HepG2 (cell line): ENCODE results near the gene TOMM6. TPM values are rescaled to one million over a fixed set of nuclear protein-coding genes. Genes with fewer than 3 reads are reported as not detected.

Experiments
- ATAC-seq: fragments of 200-7000 bp; cut with Tn5 transposase; 3 replicates; pipeline ENCODE4 v1.9.1; 2020; ENCODE audit warnings: mild to moderate bottlenecking, moderate library complexity
- BruUV-seq: library from RNA; stranded (reverse); fragments of 400-500 nt; replicated peaks from 2 replicates; lab custom pipeline; 2021; lab: Mats Ljungman, UMichigan
- CTCF ChIA-PET: fragments of 300-600 bp; formaldehyde crosslinking; extraction: SDS; loops from one replicate; lab custom pipeline; 2021; ENCODE audit warnings: low total read pairs, inconsistent platforms, low intra/inter-chr PET ratio; lab: Yijun Ruan, JAX
- POLR2A ChIA-PET: fragments of 350-600 bp; sonication (Branson Sonifier 250); formaldehyde crosslinking; loops from one replicate; lab custom pipeline; 2020; ENCODE audit warnings: antibody characterized with exemption, inconsistent platforms; lab: Yijun Ruan, JAX
- DNase-seq: peaks from one replicate; pipeline ENCODE4 v3.0.0-alpha.2; 2015; ENCODE audit warnings: low spot score
- FAIRE-seq: peaks from 3 replicates; lab custom pipeline; 2011; peaks lifted over from hg19 to GRCh38; lab: Jason Lieb, UNC
- H2AFZ ChIP-seq: one replicate; pipeline ENCODE4 v1.6.1; 2011; ENCODE audit warnings: low read length, inconsistent platforms
- H3K27ac ChIP-seq: fragments of 300-600 bp; 3 replicates; pipeline ENCODE4 v1.8.0; 2011; ENCODE audit warnings: mixed run types, mild to moderate bottlenecking, mixed read lengths, low read length, inconsistent platforms; ENCODE audit not compliant: insufficient read depth; ENCODE audit errors: extremely low read length
- H3K27me3 ChIP-seq, 2 experiments: fragments of 200-600 bp in 1 of 2; 2 replicates in 1 of 2; 3 replicates in 1 of 2; pipeline versions ENCODE4 v1.6.0 to v1.8.0; 2011; ENCODE audit warnings: low read length in 2 of 2, mild to moderate bottlenecking in 2 of 2, moderate library complexity in 2 of 2, inconsistent platforms in 1 of 2; ENCODE audit not compliant: insufficient read depth in 2 of 2, control insufficient read depth in 1 of 2
- H3K36me3 ChIP-seq, 2 experiments: fragments of 200-600 bp in 1 of 2; replicated peaks in 1 of 2; 2 replicates in 1 of 2; 3 replicates in 1 of 2; pipeline versions ENCODE4 v1.5.1 to v1.8.0; 2011; ENCODE audit warnings: low read length in 2 of 2, inconsistent platforms in 1 of 2; ENCODE audit not compliant: insufficient read depth in 2 of 2, control insufficient read depth in 1 of 2
- H3K4me1 ChIP-seq: 2 replicates; pipeline ENCODE4 v1.5.1; 2012; ENCODE audit warnings: low read length, inconsistent platforms; ENCODE audit not compliant: insufficient read depth
- H3K4me2 ChIP-seq: 2 replicates; pipeline ENCODE4 v1.6.0; 2011; ENCODE audit warnings: low read depth, low read length, inconsistent platforms
- H3K4me3 ChIP-seq, 3 experiments: fragments of 200-600 bp in 1 of 3; sonication (generic), shearing (Covaris generic) in 1 of 3; replicated peaks in 1 of 3; 2 replicates each; pipeline ENCODE4 v1.5.1; 2011 to 2016; ENCODE audit warnings: low read length in 3 of 3, inconsistent platforms in 2 of 3, low read depth in 2 of 3, mild to moderate bottlenecking in 2 of 3, control low read depth in 1 of 3, mixed read lengths in 1 of 3; ENCODE audit not compliant: insufficient read depth in 1 of 3
- H3K79me2 ChIP-seq: one replicate; pipeline ENCODE4 v1.6.1; 2011; ENCODE audit warnings: low read length, inconsistent platforms; ENCODE audit not compliant: insufficient read depth
- H3K9ac ChIP-seq: 2 replicates; pipeline ENCODE4 v1.6.0; 2011; ENCODE audit warnings: mild to moderate bottlenecking, low read depth, low read length, inconsistent platforms; ENCODE audit not compliant: insufficient read depth
- H3K9me3 ChIP-seq: 2 replicates; pipeline ENCODE4 v1.5.1; 2012; ENCODE audit warnings: mild to moderate bottlenecking, low read length
- H4K20me1 ChIP-seq: 2 replicates; pipeline ENCODE4 v1.6.0; 2011; ENCODE audit warnings: inconsistent platforms, mild to moderate bottlenecking, low read length, moderate library complexity; ENCODE audit not compliant: insufficient read depth
- AGO2 ChIP-seq: fragments of 200-400 bp; formaldehyde crosslinking; optimal IDR thresholded peaks from 2 replicates; pipeline ENCODE3; 2017; ENCODE audit warnings: mild to moderate bottlenecking, low read depth, low read length, moderate library complexity
- IKZF5 ChIP-seq: IDR thresholded peaks from 2 replicates; pipeline ENCODE4 v1.6.1; 2018; ENCODE audit warnings: missing genetic modification reagents, mild to moderate bottlenecking, missing compliant biosample characterization
- JDP2 ChIP-seq: sonication (generic); formaldehyde crosslinking; IDR thresholded peaks from 2 replicates; pipeline ENCODE4 v1.8.1; 2022; ENCODE audit warnings: missing genetic modification reagents, borderline replicate concordance
- ZNF143 ChIP-seq: sonication (generic); formaldehyde crosslinking; IDR thresholded peaks from 2 replicates; pipeline ENCODE4 v1.4.0; 2020; ENCODE audit warnings: missing genetic modification reagents
- WGBS: methylation state at CpG from one replicate; pipeline ENCODE4 v1.1.6; 2017; ENCODE audit warnings: low lambda C conversion rate; 5-methylcytosine and 5-hydroxymethylcytosine counted together
- in situ Hi-C: cut with HindIII; loops from 2 replicates; pipeline ENCODE4 v1.10.0; 2017; ENCODE audit warnings: low pct_unique_long_range_greater_than_20kb; ENCODE audit not compliant: extremely low pct_ligation_motif_present
- intact Hi-C: fragments of 100-400 bp; cut with micrococcal nuclease; formaldehyde crosslinking; loops from one replicate; pipeline ENCODE4 v1.10.0; 2022; ENCODE audit not compliant: unreplicated experiment
- polyA plus RNA-seq, 8 experiments: library from polyadenylated mRNA; depleted of rRNA in 3 of 8; stranded (reverse) in 7 of 8; unstranded in 1 of 8; fragments of >200 nt; fragmentation: Illumina TruSeq in 4 of 8; extraction: Trizol in 4 of 8; gene quantifications; 2 replicates each; pipeline versions ENCODE4 v1.2.1 to v1.2.3, GENCODE V29; 2011 to 2016; ENCODE audit warnings: low read depth in 4 of 8, missing spikeins in 1 of 8, mixed read lengths in 1 of 8; ENCODE audit not compliant: insufficient read depth in 1 of 8
- total RNA-seq, 5 experiments: library from RNA; depleted of rRNA; stranded (reverse); fragments of >200 nt; fragmentation: Illumina TruSeq; extraction: Trizol; gene quantifications; 2 replicates each; pipeline ENCODE4 v1.2.3, GENCODE V29; 2016; ENCODE audit warnings: low read depth in 1 of 5

The TOMM6 gene
- total and polyA plus RNA-seq, 2 of the 13 experiments (the other 11 are each of a cell fraction or from before 2014, with no cell fraction given) = 320 to 321 TPM

GRCh38 chr6:41770381-41771057, 17.0 kb upstream of the TOMM6 start:
- Histone ChIP-seq H4K20me1 (no peaks in the 10 kb centered on the region), H3K4me1 (peaks cover 44% of the 10 kb centered on the region), H3K9ac (no peak overlapping the region), H3K79me2 (no peaks in the 10 kb centered on the region), H3K27me3 (no peaks in the 10 kb centered on the region), H2AFZ (no peak overlapping the region), H3K4me2 (no peak overlapping the region), H3K4me3 (no peak overlapping the region), H3K36me3 (peaks cover 22 to 41% of the 10 kb centered on the region in 2 experiments), H3K9me3 (no peaks in the 10 kb centered on the region), H3K27ac (no peak overlapping the region)
- no peak for ATAC-seq
- ChIA-PET CTCF (no interaction called here), POLR2A (interaction anchor here (4.6 kb wide), 1 partner anchor 32 kb away, joined by 112 read pairs; the partner anchor contains the start of gene TFEB)
- no peak for DNase-seq
- no peak for FAIRE-seq
- in situ Hi-C loops (no loop called here), intact Hi-C loops (no loop called here)
- TF ChIP-seq JDP2 (CRISPR knock-in tag) (no peak), IKZF5 (no peak), AGO2 (peak; percentile 41), ZNF143 (CRISPR knock-in tag) (no peak)
- BruUV-seq = no TSS peak
- WGBS = 98% methylated on average over 30 of the region's 30 CpGs
